HG03575 (cell line): ENCODE measurements around the gene GPR158.

Experiments used
- ATAC-seq: cut with Tn5 transposase; IDR thresholded peaks from one replicate; pipeline ENCODE4 v1.9.1; 2021; ENCODE audit not compliant: unreplicated experiment, insufficient number of reproducible peaks, low FRiP score; ENCODE audit errors: extremely low read depth

The GPR158 gene

DNA sequence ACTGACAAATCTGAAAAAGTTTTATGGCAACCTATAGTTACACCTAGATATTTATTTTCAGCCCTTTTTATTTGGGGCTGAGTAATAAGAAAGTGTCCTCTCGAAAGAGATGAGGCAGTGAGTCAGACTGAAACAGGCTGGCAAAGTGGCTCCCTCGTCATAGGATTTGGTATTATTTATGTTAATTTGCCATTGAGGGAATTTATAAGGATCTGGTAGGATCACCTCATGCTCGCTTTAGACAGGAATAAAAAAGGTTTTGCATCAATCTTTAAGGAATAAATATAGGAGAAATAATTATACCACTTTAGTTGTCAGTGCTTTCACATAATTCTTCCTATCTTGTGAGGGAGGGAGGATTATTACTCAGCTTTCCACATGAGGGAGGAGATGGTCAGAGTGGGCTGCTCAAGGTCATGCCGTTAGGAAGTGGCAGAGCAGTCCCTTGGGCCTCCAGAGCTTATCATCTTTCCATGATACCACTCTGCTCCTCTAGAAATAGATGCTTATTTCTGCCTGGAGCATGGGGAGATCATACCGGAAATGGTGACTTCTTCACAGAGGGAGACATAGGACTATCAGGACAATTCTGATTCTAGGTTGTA lies 356.8 kb downstream of the GPR158 start:
- ATAC-seq: no peak

DNA sequence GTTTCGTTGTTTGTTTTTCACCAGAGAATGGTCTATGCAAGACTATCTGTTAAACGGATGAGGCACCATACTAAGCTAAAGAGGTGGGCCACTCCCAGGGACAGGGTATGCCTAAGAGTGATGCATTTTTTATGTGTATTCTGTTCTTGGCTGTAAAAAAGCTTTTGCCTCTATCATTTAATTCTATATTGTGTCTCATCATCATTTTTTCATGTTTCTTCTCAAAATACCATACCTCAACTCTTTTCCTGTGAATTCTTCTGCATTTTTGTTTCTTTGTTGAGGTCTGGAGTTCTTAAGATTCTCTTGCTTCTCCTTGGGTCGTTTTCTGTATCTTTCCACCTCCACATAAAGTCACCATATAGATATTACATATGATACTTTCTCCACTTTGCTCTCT lies 357.4 kb downstream of the GPR158 start:
- ATAC-seq: no peak

DNA sequence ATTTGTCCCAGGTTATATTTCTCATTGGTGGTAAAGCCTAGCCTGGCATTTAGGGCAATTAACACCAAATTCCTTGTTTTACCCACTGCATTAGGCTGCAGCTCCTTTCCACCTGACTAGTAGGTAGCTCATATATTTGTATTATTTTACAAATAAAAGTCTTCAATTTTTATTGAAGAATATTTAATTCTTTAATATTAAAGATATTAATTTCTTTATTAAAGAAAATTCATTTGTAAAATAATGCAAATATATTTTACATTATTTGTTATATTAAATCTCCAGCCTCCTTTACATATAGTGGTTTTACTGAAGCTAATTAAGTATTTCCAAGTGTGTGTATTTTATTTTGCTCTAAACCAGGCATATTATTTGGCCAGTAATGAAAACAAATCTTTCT lies 361.2 kb downstream of the GPR158 start:
- no peak for ATAC-seq

DNA sequence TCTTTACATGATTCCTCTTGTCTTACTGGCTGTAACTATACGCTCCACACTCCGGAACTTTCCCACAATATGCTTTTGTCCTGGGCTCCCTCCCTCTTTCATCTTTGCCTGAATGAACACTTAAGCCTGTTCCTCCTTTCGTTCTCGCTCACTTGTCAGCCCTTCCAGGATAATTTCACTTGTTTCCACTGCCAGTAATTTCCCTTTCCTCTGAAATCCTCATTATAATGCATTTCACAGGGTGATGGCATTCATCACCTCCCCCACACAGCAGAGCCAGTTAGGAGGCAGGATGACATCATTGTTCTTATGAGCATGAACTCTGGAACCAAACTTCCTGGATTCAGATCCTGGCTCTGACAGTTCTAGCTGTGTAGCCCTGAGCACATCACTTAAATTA lies 372.6 kb downstream of the GPR158 start:
- no peak for ATAC-seq

DNA sequence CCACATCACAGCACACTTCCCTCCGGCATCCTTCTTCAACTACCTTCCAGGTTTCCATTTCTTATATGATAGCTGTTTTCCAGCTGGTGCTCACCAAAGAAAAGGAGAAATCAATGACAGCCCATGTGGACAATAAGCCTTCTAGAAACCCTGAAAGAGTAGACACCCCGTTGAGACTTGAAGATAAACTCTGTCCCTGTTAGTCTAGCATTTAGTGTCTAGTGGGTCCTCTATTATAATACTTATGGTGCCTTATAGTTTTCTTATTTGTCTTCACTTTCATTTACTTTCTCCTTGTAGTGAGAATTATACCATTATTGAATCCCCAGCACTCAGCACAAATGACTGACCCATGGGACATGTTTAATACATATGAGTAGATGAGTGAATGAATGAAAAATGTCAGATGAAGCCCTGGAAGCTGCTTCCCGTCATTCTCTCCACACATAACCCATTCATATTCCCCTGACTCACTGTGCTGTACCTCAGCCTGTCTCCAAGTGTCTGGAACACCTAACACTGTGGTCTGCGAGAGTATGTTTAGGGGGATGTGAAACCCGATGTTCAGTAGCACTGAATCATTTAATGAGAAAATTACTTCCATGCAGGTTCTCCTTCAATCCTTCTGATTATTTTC lies 377.6 kb downstream of the GPR158 start:
- ATAC-seq: no peak

DNA sequence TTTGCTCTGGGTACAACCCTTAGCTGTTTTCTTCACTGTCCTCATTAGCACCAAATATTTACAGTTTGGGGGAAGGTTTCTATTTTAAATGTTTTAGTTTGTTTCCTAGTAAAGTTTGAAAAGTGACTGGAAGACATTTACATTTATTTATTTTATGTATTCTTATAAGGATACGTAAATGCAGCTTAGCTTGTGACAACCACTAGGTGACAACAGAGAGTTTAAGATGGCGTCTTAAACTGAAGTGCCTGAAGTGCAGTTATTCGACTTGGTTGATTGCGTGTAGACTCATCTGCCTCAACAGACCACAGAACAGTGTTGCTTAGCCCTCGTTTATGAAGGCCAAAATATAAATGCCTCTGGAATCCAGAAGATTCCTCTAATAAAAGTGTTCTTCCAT lies 381.1 kb downstream of the GPR158 start:
- ATAC-seq: no peak

DNA sequence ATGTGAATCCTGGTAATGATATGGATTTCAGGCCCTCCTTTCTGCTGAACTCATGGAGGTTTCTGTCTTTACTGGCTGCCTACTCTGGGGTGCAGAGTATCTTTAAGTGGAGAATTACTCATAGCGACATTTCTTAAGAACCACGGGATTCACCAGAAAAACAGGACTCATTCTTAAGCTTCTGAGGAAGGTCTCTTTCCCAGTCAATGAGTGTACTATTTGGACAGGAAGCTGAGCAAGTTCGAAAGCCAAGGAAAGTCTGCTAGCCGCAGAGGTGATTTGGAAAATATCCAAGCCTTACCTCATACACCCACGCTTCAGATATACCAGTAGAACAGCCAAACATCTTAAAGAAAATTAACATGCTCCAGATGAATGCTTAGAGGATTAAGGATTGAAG lies 381.7 kb downstream of the GPR158 start:
- no peak for ATAC-seq

DNA sequence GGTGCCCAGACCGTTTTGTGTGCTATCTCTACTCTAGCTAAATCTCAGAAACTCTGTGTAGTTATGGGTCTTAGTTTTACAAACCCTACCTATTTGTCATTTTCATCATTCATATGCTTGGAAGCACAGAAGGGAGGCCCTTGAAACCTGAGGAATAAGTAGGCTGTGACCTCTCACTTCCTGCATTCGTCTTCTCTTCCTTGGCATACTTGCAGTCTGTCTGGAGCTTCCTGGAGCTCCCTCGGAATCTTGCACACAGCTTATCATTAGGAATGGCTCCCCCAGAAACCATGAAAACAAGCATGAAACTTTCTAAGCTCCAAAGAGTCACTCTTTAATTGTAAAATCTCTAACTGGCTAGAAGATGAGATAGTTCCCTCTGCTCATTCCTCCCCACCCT lies 382.3 kb downstream of the GPR158 start:
- ATAC-seq: no peak

DNA sequence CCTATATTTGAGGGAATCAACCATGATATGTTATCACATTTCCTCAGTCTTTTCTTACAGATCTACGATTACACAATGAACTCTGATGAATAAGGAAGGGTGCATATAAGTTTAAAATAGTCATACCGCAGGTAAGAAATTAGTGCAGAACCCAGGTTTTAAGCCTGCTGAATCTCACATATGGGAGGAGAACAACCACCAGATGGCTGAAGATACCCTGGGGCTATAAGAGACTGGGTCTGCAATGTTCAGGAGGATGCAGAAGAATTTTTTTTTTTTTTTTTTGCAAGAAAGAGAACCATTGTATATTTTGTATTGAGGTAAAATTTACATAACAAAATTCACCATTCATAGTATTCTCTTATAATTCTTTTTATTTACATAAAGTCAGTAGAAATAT lies 387.0 kb downstream of the GPR158 start:
- no peak for ATAC-seq

DNA sequence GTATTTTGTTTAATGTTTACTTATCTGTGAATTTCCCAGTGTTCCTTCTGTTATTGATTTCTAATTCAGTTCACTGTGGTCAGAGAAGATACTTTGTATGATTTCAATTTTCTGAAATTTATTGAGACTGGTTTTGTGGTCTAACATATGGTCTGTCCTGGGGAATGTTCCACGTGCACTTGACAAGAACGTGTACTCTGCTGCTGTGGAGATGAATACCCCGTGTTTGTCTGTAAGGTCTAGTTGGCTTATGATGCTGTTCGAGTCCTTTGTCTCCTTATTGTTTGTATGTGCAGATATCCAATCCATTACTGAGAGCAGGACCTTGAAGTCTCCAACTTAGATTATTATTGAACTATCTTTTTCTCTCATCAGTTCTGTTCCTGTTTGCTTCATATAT lies 387.7 kb downstream of the GPR158 start:
- no peak for ATAC-seq

DNA sequence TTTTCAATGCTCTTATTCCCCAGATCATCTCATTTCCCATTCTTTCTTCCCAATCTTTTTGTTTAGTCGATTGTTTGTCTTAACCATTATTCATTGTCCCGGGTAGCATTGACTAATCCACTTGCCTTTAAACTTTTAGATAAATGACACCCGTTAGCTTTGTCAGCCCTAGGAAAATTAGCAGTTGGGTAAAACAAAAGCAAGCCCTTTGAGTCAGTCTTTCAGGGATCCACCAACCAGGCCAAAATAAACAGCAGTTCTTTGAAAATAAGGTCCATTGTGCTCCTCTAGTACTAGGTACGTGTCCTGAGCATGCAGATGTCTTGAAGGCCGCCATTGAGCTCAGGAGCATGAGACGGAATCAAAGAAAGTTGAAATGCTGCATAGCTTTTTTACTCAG lies 389.6 kb downstream of the GPR158 start:
- no peak for ATAC-seq

DNA sequence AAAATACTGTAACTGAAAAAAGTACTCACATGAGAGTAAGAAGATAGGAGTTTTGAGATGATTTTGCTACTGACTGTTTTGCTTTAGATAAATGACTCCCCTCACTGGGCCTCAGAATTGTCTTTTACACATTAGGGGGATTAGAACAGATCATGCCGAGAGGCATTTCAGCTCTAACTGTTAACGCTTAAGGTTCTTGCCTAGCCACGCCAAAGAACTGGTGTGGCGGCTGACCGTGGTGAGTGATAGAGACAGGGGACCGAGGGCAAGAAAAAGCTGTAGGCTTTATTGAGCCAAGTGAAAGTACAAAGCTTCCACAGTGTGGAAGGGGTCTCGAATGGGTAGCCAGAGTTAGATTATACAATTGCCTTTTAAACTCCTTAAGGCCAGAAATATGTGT lies 390.8 kb downstream of the GPR158 start:
- ATAC-seq: no peak

DNA sequence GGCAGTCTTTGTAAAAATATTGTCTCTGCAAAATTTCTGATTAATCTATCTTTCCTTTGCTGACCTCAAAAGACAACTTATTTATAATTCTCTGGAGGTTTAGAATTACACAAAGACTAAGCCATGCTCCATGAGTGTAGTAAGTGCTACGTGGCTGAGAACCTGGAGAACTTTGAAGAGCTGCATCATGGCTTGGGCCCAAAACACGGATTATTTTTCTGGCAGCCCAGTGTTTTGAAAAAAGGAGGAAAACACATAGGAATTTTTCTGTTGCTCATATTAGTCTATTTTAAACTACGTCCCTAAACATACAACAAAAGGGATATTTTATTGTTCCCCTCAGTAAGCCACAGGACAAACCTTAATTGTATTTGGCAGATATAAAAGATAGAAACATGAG lies 398.5 kb downstream of the GPR158 start:
- ATAC-seq: no peak

DNA sequence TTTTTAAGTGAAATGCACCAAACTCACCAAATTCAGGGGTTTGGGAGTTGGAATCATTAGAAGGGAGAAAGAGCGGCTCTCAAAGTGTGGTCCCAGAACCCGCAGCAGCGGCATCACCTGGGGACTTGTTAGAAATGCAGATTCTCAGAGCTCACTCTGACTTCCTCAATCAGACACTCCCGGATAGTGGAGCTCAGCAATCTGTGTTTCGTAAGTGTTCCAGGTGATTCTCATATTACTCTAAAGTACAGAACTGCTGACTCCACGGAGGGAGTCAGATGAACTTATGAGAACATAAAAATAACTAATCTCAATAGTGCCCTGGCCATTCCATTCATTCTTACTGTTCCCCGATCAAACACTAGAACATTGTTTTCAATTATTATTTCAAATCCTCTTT lies 400.5 kb downstream of the GPR158 start:
- no peak for ATAC-seq

DNA sequence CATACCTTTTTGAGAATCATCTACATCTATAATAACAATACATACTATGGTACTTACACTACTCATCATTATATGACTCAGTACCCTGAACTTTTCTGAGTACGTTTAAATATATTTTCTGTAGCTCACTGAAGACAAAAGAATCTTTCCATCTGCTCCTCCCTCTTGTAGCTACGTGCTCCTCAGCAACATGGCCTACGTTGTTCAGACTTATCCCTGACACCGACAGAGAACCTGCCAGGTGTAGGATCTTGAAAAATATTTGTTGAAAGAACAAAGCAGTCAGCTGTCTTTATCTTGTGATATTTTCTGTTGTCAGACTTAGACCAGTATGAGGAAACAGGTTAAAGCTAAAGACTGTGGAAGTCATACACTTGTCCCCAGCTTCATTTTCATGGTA lies 403.3 kb downstream of the GPR158 start:
- ATAC-seq: no peak

DNA sequence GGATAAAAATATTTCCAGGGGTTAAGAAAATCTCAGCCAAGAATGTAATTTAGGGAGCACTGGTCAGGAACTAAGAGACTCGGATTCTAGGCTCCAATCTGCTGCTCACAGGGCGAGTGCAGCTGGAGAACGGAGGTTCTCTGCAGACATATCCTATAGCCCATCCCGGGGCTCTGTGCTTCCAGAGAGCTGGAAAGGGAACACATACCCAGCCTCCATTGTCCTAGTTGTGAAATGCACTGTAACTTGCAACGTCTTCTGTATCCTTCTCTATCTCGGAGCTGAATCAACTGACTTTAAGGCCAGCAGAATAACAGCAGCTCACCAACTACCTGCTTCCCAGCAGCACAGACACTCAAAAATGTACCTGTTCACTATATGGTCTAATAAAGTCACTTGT lies 408.2 kb downstream of the GPR158 start:
- ATAC-seq: no peak

DNA sequence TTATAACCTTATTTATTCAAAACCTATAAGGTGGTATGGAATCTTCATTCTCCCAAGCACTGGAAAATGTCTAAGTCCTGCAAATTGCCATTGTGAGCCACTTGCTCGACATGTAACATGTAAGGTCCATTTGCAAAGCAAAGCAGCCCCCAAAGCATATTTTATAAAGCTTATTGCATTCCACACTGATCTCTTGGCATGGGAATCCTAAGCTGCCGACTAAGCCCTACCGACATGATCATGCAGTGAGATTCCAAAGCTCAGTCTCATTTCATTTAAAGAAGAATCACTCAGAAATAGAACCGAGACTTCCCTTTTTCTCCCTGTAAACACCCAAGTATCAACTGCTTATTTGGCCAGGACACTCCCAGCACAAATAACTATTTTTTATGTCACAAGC lies 425.9 kb downstream of the GPR158 start:
- ATAC-seq: no peak

DNA sequence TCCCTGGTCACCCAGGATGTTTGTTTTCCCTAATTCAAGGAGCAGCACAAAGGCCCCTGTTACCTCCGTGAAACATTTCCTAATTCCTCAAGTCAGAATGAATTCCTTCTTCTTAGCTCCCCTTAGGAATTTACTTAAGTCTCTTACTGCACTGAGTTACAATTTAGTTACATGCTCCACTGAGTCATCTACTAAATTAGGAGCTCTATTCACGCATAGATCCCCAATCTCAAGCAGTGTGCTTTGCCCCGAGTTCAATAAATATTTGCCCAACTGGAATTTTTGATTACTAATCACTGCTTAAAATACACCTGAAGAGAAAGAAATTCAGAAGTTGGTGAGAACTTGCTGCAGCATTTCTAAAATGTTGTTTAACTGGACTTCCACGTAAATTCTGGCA lies 429.8 kb downstream of the GPR158 start:
- ATAC-seq: no peak

DNA sequence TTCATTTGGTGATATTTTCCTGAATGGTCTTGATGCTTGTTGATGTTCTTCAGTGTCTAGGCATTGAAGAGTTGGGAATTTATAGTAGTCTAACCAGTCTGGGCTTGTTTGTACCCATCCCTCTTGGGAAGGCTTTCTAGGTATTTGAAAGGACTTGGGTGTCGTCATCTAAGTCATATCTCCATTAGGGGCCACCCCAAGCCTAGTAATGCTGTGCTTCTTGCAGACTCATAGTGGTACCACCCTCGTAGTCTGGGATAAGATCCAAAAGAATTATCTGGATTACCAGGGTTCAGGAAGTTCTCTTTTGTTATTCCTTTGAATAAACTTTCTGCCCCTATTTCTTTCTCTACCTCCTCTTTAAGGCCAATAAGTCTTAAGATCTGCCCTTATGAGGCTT lies 439.9 kb downstream of the GPR158 start:
- ATAC-seq: no peak

DNA sequence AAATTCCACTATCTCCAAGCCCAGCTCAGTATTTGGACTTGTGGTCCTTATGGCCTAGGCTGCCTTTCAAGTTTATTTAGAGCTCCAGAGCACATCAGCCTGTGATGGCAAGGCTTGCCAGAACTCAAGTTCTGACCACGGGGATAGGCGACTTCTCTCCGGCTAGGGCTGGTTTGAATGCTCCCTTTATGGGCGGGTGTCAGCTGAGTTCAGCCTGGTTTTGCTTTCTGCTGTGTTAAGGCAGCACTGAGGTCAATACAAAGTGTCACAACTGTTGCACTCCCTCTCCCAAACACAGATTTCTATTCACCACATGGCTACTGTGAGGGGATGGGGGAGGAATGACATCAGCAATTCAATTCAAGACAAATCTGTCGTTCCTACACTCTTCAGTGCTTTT lies 441.1 kb downstream of the GPR158 start:
- no peak for ATAC-seq

DNA sequence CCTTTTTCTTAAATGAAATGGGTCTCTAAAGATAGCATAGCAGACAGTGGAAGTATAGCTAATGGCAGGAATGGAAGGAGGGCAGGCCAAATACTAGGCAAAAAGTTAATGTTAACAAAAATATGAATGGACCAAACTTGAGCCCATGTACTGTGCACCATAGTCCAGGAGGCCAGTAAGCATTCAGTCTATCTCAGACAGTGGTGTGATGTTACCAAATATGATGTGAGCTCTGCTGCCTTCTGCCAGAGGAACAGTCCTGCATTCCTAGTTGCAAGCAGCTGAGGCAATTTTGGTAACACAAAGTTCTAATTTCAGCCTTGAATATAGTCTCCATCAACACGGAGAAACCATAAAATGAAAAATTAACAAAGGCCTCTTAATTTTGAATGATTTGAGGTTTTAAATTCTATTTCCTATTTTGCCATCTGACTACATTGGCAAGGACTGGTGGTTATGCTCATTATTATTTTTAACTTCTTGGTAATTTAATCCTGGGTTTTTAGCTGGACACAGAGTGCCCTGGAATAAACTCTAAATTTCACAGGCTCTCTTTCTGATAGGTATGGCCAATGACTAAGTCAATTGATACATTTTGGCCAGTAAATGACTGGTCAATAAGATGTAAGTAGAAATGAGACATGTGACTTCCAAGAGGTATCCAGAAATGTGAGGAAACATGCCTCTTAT lies 442.2 kb downstream of the GPR158 start:
- no peak for ATAC-seq
